ENCODE results near the gene CDH4.

DNA sequence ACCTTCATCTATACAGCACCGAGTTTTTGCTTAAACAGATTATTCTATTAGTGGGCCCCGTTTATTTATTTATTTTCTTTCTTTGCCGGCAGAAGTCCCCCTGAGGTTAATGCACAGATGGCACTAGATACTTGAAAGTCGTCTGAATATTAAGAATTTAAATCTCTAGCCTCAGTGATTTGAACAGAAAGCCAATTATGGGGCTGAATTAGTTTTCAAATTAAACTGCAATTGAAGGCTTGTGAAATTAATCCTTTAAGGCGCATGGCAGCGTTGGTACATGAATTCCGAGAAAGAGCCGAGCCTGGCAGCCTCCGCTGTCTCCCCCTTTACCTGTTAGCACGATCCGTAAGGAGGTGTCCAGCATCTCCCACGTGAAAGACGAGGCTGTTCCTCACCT lies 610.8 kb downstream of the CDH4 start:
- no peak for TF ChIP-seq EZH2 (IDR thresholded peaks at IDR 0.05; ENCODE audit: borderline replicate concordance, low read depth, low read length, severe bottlenecking)
- no peak for TF ChIP-seq POLR2A (IDR thresholded peaks at IDR 0.05; ENCODE audit: low read depth, low read length)
- TF ChIP-seq, protein P1, sequence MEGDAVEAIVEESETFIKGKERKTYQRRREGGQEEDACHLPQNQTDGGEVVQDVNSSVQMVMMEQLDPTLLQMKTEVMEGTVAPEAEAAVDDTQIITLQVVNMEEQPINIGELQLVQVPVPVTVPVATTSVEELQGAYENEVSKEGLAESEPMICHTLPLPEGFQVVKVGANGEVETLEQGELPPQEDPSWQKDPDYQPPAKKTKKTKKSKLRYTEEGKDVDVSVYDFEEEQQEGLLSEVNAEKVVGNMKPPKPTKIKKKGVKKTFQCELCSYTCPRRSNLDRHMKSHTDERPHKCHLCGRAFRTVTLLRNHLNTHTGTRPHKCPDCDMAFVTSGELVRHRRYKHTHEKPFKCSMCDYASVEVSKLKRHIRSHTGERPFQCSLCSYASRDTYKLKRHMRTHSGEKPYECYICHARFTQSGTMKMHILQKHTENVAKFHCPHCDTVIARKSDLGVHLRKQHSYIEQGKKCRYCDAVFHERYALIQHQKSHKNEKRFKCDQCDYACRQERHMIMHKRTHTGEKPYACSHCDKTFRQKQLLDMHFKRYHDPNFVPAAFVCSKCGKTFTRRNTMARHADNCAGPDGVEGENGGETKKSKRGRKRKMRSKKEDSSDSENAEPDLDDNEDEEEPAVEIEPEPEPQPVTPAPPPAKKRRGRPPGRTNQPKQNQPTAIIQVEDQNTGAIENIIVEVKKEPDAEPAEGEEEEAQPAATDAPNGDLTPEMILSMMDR (IDR thresholded peaks at IDR 0.05; ENCODE audit: extremely low read depth in 1 of 2, insufficient read depth in 1 of 2, low read depth in 1 of 2, low read length in 2 of 2): no peak
- no peak for TF ChIP-seq POLR2AphosphoS5 (IDR thresholded peaks at IDR 0.05; ENCODE audit: insufficient read depth, low read depth, low read length)
- TF ChIP-seq, protein P2, sequence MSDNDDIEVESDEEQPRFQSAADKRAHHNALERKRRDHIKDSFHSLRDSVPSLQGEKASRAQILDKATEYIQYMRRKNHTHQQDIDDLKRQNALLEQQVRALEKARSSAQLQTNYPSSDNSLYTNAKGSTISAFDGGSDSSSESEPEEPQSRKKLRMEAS (IDR thresholded peaks at IDR 0.05; ENCODE audit: insufficient read depth, insufficient read length): no peak

All from endothelial cell of umbilical vein (primary cell).